Measurements from ENCODE around the gene PPP5C.
"Not testable (repeated sequence)": the region's sequence is repeated elsewhere in the genome, so short reads cannot be mapped to it uniquely, and the experiment has no call there.

GRCh38 chr19:46313540-46314469, 33.1 kb upstream of the PPP5C start:
- TF ChIP-seq ZMYM3 (CRISPR knock-in tag; IDR thresholded peaks at IDR 0.05); POLR2A (IDR thresholded peaks at IDR 0.05; ENCODE audit: insufficient read depth in 1 of 2, low read depth in 2 of 2, low read length in 2 of 2); NONO (IDR thresholded peaks at IDR 0.05); NONO (CRISPR knock-in tag; conservative IDR thresholded peaks at IDR 0.05); ZNF3 (CRISPR knock-in tag; IDR thresholded peaks at IDR 0.05); SMC3 (IDR thresholded peaks at IDR 0.05; ENCODE audit: low read length); EZH2 (conservative IDR thresholded peaks at IDR 0.05; ENCODE audit: low read depth, low read length); TARDBP (CRISPR knock-in tag; IDR thresholded peaks at IDR 0.05); HDAC1 (CRISPR knock-in tag; IDR thresholded peaks at IDR 0.05); ZNF224 (CRISPR knock-in tag; IDR thresholded peaks at IDR 0.05); NR2F1 (CRISPR knock-in tag; IDR thresholded peaks at IDR 0.05): not testable (repeated sequence)
- TF ChIP-seq, protein P1, sequence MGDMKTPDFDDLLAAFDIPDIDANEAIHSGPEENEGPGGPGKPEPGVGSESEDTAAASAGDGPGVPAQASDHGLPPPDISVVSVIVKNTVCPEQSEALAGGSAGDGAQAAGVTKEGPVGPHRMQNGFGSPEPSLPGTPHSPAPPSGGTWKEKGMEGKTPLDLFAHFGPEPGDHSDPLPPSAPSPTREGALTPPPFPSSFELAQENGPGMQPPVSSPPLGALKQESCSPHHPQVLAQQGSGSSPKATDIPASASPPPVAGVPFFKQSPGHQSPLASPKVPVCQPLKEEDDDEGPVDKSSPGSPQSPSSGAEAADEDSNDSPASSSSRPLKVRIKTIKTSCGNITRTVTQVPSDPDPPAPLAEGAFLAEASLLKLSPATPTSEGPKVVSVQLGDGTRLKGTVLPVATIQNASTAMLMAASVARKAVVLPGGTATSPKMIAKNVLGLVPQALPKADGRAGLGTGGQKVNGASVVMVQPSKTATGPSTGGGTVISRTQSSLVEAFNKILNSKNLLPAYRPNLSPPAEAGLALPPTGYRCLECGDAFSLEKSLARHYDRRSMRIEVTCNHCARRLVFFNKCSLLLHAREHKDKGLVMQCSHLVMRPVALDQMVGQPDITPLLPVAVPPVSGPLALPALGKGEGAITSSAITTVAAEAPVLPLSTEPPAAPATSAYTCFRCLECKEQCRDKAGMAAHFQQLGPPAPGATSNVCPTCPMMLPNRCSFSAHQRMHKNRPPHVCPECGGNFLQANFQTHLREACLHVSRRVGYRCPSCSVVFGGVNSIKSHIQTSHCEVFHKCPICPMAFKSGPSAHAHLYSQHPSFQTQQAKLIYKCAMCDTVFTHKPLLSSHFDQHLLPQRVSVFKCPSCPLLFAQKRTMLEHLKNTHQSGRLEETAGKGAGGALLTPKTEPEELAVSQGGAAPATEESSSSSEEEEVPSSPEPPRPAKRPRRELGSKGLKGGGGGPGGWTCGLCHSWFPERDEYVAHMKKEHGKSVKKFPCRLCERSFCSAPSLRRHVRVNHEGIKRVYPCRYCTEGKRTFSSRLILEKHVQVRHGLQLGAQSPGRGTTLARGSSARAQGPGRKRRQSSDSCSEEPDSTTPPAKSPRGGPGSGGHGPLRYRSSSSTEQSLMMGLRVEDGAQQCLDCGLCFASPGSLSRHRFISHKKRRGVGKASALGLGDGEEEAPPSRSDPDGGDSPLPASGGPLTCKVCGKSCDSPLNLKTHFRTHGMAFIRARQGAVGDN (CRISPR knock-in tag; IDR thresholded peaks at IDR 0.05), result not testable (repeated sequence)
